ENCODE data around the gene MYMK. TPM values are rescaled to one million over a fixed set of nuclear protein-coding genes. Genes with fewer than 3 reads are reported as not detected.
A peak's percentile ranks its signal among the peaks of the same experiment; 100 is the strongest.

MYMK gene
- total RNA-seq, 1 experiment from 2014 or later = not detected

GRCh38 chr9:133553973-133554713 is 29.4 kb upstream of the MYMK start:
- CTCF ChIA-PET = no interaction called here
- no peaks in the 10 kb centered on the region for H3K27me3 ChIP-seq (replicated peaks; ENCODE audit: control insufficient read depth, insufficient read depth, low read length)
- H3K9me3 ChIP-seq = no peaks in the 10 kb centered on the region
- Mint-ChIP-seq H3K4me3 (ENCODE audit: unreplicated experiment) (no peak overlapping the region), H3K9me3 (ENCODE audit: unreplicated experiment) (no peaks in the 10 kb centered on the region), H3K27ac (ENCODE audit: unreplicated experiment) (no peak overlapping the region), H3K36me3 (ENCODE audit: insufficient read depth, unreplicated experiment) (no peaks in the 10 kb centered on the region), H3K27me3 (ENCODE audit: insufficient read depth, unreplicated experiment) (peaks cover 3% of the 10 kb centered on the region), H3K4me1 (ENCODE audit: low read depth, unreplicated experiment) (peaks cover 18% of the 10 kb centered on the region)
- DNase-seq = no peak
- no peak for TF ChIP-seq CTCF (IDR thresholded peaks at IDR 0.05; ENCODE audit: insufficient read depth in 1 of 2, low read depth in 1 of 2, low read length in 1 of 2, severe bottlenecking in 1 of 2, unreplicated experiment in 1 of 2)
- POLR2A ChIA-PET = interaction anchor here (0.6 kb wide), 1 partner anchor 97 kb away, joined by 6 read pairs; no protein-coding TSS in a partner anchor
- H3K4me1 ChIP-seq = peaks cover 7% of the 10 kb centered on the region; the same call in 1 of the 2 replicates
- intact Hi-C loops (cut with micrococcal nuclease; ENCODE audit: unreplicated experiment) = no loop called here
- H3K4me3 ChIP-seq (ENCODE audit: low read depth, low read length) = no peak overlapping the region
- no peaks in the 10 kb centered on the region for H3K36me3 ChIP-seq (ENCODE audit: control insufficient read depth, insufficient read depth, low read length)
- BruUV-seq (replicated peaks) = no TSS peak

- no peak overlapping the region for H3K4me3 Mint-ChIP-seq (ENCODE audit: unreplicated experiment)
- no peak for DNase-seq
- H3K9me3 Mint-ChIP-seq (ENCODE audit: unreplicated experiment) = no peaks in the 10 kb centered on the region
- H3K27me3 ChIP-seq (replicated peaks; ENCODE audit: control insufficient read depth, insufficient read depth, low read length) = no peaks in the 10 kb centered on the region
- POLR2A ChIA-PET = no interaction called here
- H3K27ac Mint-ChIP-seq (ENCODE audit: unreplicated experiment) = no peak overlapping the region
- TF ChIP-seq CTCF (IDR thresholded peaks at IDR 0.05; ENCODE audit: insufficient read depth in 1 of 2, low read depth in 1 of 2, low read length in 1 of 2, severe bottlenecking in 1 of 2, unreplicated experiment in 1 of 2) = no peak
- BruUV-seq (replicated peaks) = no TSS peak
- CTCF ChIA-PET = interaction anchor here (0.7 kb wide), 1 partner anchor 54 kb away, joined by 3 read pairs; no protein-coding TSS in a partner anchor
- no peak overlapping the region for H3K4me3 ChIP-seq (ENCODE audit: low read depth, low read length)
- intact Hi-C loops (cut with micrococcal nuclease; ENCODE audit: unreplicated experiment) = no loop called here
- peaks cover 3% of the 10 kb centered on the region for H3K27me3 Mint-ChIP-seq (ENCODE audit: insufficient read depth, unreplicated experiment)
- no peaks in the 10 kb centered on the region for H3K36me3 Mint-ChIP-seq (ENCODE audit: insufficient read depth, unreplicated experiment)
- peaks cover 10% of the 10 kb centered on the region for H3K4me1 Mint-ChIP-seq (ENCODE audit: low read depth, unreplicated experiment)
- H3K4me1 ChIP-seq = peaks cover 7% of the 10 kb centered on the region; the same call in 1 of the 2 replicates
- no peaks in the 10 kb centered on the region for H3K36me3 ChIP-seq (ENCODE audit: control insufficient read depth, insufficient read depth, low read length)
- no peaks in the 10 kb centered on the region for H3K9me3 ChIP-seq
These were observed 28.4 kb upstream of the MYMK start for GRCh38 chr9:133553123-133553522.

- POLR2A ChIA-PET = no interaction called here
- H3K36me3 Mint-ChIP-seq (ENCODE audit: insufficient read depth, unreplicated experiment) = no peaks in the 10 kb centered on the region
- no TSS peak for BruUV-seq (replicated peaks)
- peak; percentile 35 to 60 for DNase-seq
- H3K36me3 ChIP-seq (ENCODE audit: control insufficient read depth, insufficient read depth, low read length) = no peaks in the 10 kb centered on the region
- no peak for TF ChIP-seq CTCF (IDR thresholded peaks at IDR 0.05; ENCODE audit: insufficient read depth in 1 of 2, low read depth in 1 of 2, low read length in 1 of 2, severe bottlenecking in 1 of 2, unreplicated experiment in 1 of 2)
- peaks cover 7% of the 10 kb centered on the region for H3K4me1 Mint-ChIP-seq (ENCODE audit: low read depth, unreplicated experiment)
- no peak overlapping the region for H3K4me3 ChIP-seq (ENCODE audit: low read depth, low read length)
- CTCF ChIA-PET = interaction anchor here (0.7 kb wide), 1 partner anchor 53 kb away, joined by 3 read pairs; no protein-coding TSS in a partner anchor
- H3K4me1 ChIP-seq = peaks cover 7% of the 10 kb centered on the region; the same call in 1 of the 2 replicates
- H3K27ac Mint-ChIP-seq (ENCODE audit: unreplicated experiment) = no peak overlapping the region
- no peaks in the 10 kb centered on the region for H3K9me3 ChIP-seq
- no peak overlapping the region for H3K4me3 Mint-ChIP-seq (ENCODE audit: unreplicated experiment)
- H3K27me3 ChIP-seq (replicated peaks; ENCODE audit: control insufficient read depth, insufficient read depth, low read length) = no peaks in the 10 kb centered on the region
- H3K27me3 Mint-ChIP-seq (ENCODE audit: insufficient read depth, unreplicated experiment) = peaks cover 3% of the 10 kb centered on the region
- intact Hi-C loops (cut with micrococcal nuclease; ENCODE audit: unreplicated experiment) = no loop called here
- H3K9me3 Mint-ChIP-seq (ENCODE audit: unreplicated experiment) = no peaks in the 10 kb centered on the region
These were observed 27.5 kb upstream of the MYMK start for GRCh38 chr9:133552236-133552635.
